Measurements from ENCODE around the gene NSUN3.
A peak's percentile ranks its signal among the peaks of the same experiment; 100 is the strongest.
"Not testable (repeated sequence)": the region's sequence is repeated elsewhere in the genome, so short reads cannot be mapped to it uniquely, and the experiment has no call there.

The NSUN3 gene

DNA sequence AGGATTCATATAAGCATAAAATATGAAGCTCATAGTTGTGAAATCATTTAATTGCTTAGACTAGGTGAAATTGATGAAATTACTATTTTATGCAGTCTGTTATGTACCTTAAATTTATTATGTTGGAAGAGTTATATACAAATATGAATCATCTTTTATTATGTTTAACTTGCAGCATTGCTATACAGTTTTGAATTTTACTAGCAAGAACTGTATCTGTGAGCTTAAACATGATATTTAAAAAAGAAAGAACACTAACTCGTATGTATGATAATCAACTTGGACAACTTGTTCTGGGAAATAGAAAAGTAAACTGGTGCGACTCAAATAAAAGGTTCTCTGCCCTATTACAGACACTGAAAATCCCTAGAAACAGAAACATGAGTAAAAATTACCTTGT lies 36.2 kb upstream of the NSUN3 start:
- TF ChIP-seq, protein P1, sequence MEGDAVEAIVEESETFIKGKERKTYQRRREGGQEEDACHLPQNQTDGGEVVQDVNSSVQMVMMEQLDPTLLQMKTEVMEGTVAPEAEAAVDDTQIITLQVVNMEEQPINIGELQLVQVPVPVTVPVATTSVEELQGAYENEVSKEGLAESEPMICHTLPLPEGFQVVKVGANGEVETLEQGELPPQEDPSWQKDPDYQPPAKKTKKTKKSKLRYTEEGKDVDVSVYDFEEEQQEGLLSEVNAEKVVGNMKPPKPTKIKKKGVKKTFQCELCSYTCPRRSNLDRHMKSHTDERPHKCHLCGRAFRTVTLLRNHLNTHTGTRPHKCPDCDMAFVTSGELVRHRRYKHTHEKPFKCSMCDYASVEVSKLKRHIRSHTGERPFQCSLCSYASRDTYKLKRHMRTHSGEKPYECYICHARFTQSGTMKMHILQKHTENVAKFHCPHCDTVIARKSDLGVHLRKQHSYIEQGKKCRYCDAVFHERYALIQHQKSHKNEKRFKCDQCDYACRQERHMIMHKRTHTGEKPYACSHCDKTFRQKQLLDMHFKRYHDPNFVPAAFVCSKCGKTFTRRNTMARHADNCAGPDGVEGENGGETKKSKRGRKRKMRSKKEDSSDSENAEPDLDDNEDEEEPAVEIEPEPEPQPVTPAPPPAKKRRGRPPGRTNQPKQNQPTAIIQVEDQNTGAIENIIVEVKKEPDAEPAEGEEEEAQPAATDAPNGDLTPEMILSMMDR (IDR thresholded peaks at IDR 0.05; ENCODE audit: poor library complexity, severe bottlenecking) = no peak
- H3K27ac ChIP-seq (ENCODE audit: poor library complexity, severe bottlenecking) = no peak overlapping the region
- DNase-seq (ENCODE audit: low spot score) = no peak
- no peaks in the 10 kb centered on the region for H3K27me3 ChIP-seq (ENCODE audit: insufficient read depth, poor library complexity, severe bottlenecking)
- no peak for ATAC-seq (ENCODE audit: low read depth)
- H3K9me3 ChIP-seq (ENCODE audit: severe bottlenecking) = no peaks in the 10 kb centered on the region
- H3K36me3 ChIP-seq (ENCODE audit: low read depth) = peaks cover 11% of the 10 kb centered on the region
- H3K4me1 ChIP-seq (ENCODE audit: insufficient read depth, poor library complexity, severe bottlenecking) = peaks cover 13% of the 10 kb centered on the region
- no peak overlapping the region for H3K4me3 ChIP-seq (ENCODE audit: severe bottlenecking)

DNA sequence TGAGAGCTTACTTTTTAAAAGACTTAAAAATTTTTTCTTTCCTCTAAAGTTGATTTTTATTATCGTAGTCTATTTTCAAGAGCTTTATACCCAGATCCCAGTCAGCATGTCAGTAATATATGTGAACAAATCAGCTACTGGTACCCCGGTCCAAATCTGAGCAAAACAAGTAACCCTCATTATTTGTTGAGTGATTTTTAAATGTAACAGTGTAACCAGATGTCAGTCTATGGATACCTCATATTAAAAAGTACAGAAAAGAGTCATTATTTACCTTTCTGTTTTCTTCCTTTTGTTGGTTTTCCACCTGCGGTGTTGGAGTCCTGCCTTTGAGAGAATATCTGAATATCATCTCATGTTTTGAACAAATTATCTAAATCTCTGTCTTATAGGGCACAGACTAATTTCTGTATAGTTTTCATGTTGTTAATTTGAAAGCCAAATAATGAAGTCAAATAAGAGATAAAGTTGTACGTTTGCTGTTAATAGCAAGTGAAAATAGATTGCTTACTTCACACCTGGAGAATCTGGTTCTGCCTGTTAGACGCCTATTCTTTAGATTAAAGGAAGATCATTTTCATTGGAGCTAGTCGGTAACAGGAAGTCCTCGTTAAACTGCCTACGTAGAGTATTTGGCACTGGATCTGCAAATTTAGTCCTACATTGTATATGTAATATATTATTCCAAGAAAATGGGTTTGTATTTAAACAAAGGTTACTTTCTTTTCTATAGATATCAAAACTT lies 34.6 kb upstream of the NSUN3 start, which contains the start of gene STX19:
Gene STX19, minus strand, starts transcription at position 505 of the 745 bp plus-strand sequence. CDS start 13,328 bp downstream, outside the sequence.
- H3K27ac ChIP-seq (ENCODE audit: poor library complexity, severe bottlenecking) = no peak within 1 kb of the TSS
- H3K36me3 ChIP-seq (ENCODE audit: low read depth) = peaks cover 9% of the 10 kb centered on the region
- no peak within 1 kb of the TSS for H3K4me3 ChIP-seq (ENCODE audit: severe bottlenecking)
- H3K27me3 ChIP-seq (ENCODE audit: insufficient read depth, poor library complexity, severe bottlenecking) = no peaks in the 10 kb centered on the region
- DNase-seq (ENCODE audit: low spot score) (no peak), ATAC-seq (ENCODE audit: low read depth) (0 out of 3 replicates have a peak, but pooled peaks have one; percentile 53)
- H3K4me1 ChIP-seq (ENCODE audit: insufficient read depth, poor library complexity, severe bottlenecking) = peaks cover 13% of the 10 kb centered on the region
- TF ChIP-seq, protein P1 (IDR thresholded peaks at IDR 0.05; ENCODE audit: poor library complexity, severe bottlenecking) = no peak
- no peaks in the 10 kb centered on the region for H3K9me3 ChIP-seq (ENCODE audit: severe bottlenecking)

DNA sequence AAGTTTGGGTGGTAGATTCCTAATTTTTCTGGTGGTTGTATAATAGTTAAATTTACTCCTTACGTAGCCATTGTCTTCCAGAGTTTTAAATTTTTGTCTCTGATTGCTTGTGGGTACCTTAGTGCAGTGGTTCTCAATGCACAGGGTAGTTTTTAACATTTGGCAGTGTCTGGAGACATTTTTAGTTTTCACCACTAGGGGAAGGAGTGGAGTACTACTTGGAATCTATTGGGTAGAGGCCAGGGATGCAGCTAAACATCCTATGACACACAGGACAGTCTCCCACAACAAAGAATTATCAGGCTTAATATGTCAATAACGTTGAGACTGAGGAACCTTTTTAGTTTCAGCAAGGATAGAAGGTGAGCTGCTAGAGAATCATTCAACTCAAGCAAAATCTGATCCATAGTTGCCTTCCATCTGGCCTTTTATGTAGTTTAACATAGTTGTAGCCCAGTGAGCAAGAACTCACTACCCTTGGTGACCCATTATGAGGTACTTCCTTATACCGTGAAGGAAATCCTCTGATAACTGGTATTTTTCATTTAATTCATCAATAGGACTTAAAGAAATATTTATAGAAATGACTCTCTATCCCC lies 25.9 kb upstream of the NSUN3 start:
- Histone ChIP-seq H3K27me3 (ENCODE audit: insufficient read depth, poor library complexity, severe bottlenecking) (no peaks in the 10 kb centered on the region), H3K27ac (ENCODE audit: poor library complexity, severe bottlenecking) (no peak overlapping the region), H3K9me3 (ENCODE audit: severe bottlenecking) (no peaks in the 10 kb centered on the region), H3K4me3 (ENCODE audit: severe bottlenecking) (no peak overlapping the region), H3K36me3 (ENCODE audit: low read depth) (peaks cover 10% of the 10 kb centered on the region), H3K4me1 (ENCODE audit: insufficient read depth, poor library complexity, severe bottlenecking) (no peaks in the 10 kb centered on the region)
- DNase-seq (ENCODE audit: low spot score) (no peak), ATAC-seq (ENCODE audit: low read depth) (peak; percentile 67; the same call in 2 of the 3 replicates)
- TF ChIP-seq, protein P1 (IDR thresholded peaks at IDR 0.05; ENCODE audit: poor library complexity, severe bottlenecking) = peak; percentile 54

DNA sequence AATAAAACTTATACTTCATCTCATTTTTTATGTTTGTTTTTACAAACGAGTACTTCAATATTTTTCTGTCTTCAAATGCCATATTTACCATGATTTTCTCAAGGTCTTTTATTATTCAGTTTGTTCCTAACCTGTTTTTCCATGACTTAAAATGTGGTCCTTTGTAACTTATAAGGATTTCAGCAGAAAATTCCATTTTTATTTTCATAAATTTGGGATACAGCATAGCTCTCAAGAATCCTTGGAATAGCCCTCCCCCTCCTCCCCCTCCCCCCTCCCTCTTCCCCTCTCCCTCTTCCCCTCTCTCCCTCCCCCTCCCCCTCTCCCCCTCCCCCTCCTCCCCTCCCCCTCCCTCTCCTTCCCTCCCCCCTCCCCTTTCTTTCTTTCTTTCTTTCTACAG lies 19.6 kb upstream of the NSUN3 start:
- Histone ChIP-seq H3K27ac (ENCODE audit: poor library complexity, severe bottlenecking) (no peak overlapping the region), H3K9me3 (ENCODE audit: severe bottlenecking) (no peaks in the 10 kb centered on the region), H3K4me1 (ENCODE audit: insufficient read depth, poor library complexity, severe bottlenecking) (no peaks in the 10 kb centered on the region), H3K36me3 (ENCODE audit: low read depth) (peaks cover 15% of the 10 kb centered on the region; the same call in 1 of the 2 replicates), H3K27me3 (ENCODE audit: insufficient read depth, poor library complexity, severe bottlenecking) (no peaks in the 10 kb centered on the region), H3K4me3 (ENCODE audit: severe bottlenecking) (no peak overlapping the region)
- ATAC-seq (ENCODE audit: low read depth) (no peak), DNase-seq (ENCODE audit: low spot score) (no peak)
- TF ChIP-seq, protein P1 (IDR thresholded peaks at IDR 0.05; ENCODE audit: poor library complexity, severe bottlenecking) = no peak

DNA sequence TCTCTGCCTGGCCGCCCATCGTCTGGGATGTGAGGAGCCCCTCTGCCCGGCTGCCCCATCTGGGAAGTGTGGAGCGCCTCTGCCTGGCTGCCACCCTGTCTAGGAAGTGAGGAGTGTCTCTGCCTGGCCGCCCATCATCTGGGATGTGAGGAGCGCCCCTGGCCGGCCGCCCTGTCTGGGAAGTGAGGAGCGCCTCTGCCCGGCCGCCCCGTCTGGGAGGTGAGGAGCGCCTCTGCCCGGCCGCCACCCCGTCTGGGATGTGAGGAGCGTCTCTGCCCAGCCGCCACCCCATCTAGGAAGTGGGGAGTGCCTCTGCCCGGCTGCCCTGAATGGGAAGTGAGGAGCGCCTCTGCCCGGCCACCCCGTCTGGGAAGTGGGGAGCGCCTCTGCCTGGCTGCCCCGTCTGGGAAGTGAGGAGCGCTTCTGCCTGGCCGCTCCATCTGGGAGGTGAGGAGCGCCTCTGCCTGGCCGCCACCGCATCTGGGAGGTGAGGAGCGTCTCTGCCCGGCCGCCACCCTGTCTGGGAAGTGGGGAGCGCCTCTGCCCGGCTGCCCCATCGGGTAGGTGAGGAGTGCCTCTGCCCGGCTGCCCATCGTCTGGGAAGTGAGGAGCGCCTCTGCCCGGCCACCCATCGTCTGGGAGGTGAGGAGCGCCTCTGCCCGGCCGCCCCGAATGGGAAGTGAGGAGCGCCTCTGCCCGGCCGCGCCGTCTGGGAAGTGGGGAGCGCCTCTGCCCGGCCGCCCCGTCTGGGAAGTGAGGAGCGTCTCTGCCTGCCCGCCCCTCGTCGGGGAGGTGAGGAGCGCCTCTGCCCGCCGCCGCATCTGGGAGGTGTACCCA lies 18.5 kb upstream of the NSUN3 start:
- not testable (repeated sequence) for ATAC-seq (ENCODE audit: low read depth); DNase-seq (ENCODE audit: low spot score); H3K9me3 ChIP-seq (ENCODE audit: severe bottlenecking); H3K4me1 ChIP-seq (ENCODE audit: insufficient read depth, poor library complexity, severe bottlenecking); H3K27ac ChIP-seq (ENCODE audit: poor library complexity, severe bottlenecking); H3K4me3 ChIP-seq (ENCODE audit: severe bottlenecking); H3K27me3 ChIP-seq (ENCODE audit: insufficient read depth, poor library complexity, severe bottlenecking)
- H3K36me3 ChIP-seq (ENCODE audit: low read depth) = peaks cover 15% of the 10 kb centered on the region; the same call in 1 of the 2 replicates

All from RWPE2 (cell line).